GM18502 (cell line): ENCODE data around the gene PIEZO1.
"Not testable (repeated sequence)": the region's sequence is repeated elsewhere in the genome, so short reads cannot be mapped to it uniquely, and the experiment has no call there.

Experiments
- ATAC-seq: cut with Tn5 transposase; IDR thresholded peaks from one replicate; pipeline ENCODE4 v1.9.1; 2021; ENCODE audit warnings: mild to moderate bottlenecking; ENCODE audit not compliant: unreplicated experiment, poor library complexity

Gene PIEZO1

DNA sequence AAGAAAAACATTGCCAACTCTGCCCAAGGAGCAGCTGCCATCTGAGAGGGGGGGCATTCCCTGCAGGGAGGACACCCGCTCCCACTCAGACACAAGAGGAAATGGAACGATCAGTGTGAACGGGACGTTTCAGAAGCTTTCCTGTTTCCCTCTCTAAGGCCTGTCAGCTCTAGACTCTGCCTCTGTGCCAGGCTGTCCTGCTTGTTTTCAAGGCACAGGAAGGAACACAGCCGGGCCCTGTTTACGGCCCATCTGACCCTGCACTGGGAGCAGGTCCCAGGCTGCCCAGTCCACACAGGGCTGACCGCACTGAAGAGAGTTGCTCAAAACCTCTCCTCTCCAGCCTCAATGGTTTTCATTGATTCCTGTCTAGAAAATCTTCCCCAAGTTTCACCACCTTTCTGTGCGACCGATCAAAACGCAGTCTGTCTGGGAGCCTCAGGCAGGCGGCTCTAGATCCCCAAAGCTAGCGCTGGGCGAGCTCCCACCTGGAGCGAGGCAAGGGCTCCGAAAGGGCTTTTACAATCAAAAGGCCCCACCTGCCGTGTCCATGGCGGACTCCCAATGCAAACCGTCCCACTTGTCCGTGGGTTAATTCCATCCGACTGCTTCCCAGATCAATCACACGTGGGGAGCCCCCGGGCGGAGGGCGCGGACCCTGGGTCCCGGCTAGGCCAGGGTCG is 1.5 kb downstream of the PIEZO1 start:
- no peak for ATAC-seq

DNA sequence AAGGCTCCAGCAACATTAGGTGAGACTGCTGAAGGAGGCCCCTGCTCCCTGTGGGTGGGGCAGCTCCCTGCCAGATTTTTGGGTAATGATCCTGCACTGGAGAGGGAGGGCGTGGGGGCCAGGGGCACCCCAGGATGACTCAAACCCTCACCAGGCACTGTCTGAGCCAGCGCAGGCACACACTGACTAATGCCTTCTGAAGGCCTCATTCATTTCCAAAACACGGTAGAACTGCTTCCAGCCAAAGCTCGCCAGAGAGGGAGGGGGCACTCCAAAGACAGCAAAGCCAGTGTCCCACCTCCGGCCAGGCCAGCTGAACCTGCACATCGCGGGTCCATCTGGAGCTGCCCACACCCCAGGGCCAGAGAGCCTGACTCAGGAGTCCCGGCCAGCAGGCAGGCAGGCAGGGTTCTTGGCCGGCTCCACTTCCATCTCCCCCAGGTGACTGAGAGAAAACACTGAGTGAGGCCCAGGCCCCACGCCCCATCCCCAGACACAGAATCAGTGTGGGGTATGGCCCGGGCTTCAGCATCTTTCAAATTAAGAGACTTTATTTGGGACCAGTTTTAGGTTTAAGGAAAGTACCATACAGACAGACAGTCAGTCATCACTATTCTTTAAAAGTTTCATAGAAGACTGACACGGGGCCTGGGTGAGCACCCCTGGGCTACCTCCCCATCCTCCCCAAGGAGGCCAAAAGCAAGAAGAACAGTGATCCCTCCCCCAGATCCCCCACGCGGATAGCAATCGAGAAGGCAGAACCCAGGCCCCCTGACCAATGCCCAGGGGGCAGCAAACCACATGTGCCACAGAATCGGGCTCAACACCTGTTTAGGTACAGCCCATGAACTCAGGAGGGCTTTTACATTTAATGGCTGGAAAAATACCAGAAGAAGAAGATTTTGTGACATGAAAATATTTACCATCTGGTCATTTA is 2.3 kb downstream of the PIEZO1 start:
- no peak for ATAC-seq

DNA sequence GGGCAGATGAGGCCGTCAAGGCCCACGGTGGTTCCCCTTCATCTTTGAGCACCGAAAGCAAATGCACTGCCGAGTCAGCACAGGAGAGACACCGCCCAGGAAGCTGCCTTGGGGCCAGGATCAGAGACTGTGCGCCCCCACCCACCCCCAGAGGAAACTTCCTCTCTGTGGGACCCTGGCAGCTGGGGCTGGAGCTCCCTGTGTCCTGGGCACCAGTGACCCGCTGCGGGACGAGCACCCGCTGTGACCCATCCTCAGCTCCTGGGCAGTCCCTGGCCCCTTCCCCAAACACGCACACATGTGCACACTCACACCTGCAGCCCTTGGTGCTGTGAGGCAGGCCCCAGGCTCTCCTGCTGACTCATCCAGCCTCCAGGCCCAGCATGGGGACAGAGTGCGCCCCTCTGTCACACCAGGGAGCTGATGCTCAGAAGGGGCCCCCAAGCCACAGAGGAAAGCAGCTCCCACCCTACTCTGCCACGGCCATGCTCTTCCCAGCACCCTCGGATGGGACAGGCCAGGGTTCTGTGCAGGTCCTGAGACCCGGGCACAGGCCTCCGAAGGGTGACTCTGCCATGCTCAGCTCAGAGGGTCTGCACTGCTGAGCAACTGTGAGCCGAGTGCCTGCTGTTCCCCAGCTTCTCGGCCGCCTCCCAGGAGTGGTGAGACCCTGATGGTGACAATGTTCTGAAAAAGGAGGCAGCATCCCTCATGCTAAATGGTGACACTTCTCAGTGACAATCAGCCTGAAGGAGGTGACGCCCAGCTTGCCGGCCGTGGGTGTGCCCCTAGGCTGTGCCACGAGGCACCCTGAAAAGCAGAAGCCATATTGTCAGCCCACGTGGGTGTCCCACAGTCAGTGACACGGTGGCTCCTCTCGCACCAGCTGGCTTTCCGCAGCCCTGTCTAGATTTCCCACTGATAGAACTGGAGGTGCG is 3.6 kb downstream of the PIEZO1 start:
- ATAC-seq = no peak

DNA sequence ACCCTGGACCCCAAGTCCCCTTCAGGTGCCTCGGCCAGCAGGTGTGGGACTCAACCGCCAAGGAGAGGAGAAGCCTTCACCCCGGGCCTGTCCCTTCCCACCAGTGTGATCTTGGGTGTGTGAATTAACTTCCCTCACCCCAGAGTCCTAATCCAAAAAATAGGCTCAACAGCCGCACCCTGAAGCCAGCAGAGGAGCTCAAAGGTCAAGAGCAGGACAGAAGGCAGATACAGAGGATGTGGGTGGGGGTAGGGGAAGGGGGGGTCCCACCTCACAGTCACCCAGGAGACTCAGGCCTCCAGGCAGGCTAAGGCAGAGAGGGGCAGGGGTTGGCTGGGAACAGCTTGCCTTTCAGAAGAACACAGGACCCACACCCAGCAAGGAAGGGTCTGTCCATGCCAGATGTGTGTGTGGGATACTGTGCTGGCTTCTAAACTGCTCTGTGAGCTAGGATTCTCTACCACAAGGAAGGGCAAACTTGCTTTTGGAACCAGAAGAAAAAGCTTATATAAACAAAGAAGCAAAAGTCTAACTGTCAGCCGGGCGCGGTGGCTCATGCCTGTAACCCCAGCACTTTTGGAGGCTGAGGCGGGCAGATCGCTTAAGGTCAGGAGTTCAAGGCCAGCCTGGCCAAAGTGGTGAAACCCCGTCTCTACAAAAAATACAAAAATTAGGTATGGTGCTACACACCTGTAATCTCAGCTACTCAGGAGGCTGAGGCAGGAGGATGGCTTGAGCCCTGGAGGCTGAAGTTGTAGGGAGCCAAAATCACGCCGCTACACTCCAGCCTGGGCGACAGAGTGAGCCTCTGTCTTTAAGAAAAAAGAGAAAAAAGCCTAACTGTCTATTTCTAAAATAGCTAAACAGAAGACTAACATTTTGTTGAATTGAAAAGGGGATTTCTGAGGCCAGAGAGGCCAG is 4.6 kb downstream of the PIEZO1 start:
- no peak for ATAC-seq

DNA sequence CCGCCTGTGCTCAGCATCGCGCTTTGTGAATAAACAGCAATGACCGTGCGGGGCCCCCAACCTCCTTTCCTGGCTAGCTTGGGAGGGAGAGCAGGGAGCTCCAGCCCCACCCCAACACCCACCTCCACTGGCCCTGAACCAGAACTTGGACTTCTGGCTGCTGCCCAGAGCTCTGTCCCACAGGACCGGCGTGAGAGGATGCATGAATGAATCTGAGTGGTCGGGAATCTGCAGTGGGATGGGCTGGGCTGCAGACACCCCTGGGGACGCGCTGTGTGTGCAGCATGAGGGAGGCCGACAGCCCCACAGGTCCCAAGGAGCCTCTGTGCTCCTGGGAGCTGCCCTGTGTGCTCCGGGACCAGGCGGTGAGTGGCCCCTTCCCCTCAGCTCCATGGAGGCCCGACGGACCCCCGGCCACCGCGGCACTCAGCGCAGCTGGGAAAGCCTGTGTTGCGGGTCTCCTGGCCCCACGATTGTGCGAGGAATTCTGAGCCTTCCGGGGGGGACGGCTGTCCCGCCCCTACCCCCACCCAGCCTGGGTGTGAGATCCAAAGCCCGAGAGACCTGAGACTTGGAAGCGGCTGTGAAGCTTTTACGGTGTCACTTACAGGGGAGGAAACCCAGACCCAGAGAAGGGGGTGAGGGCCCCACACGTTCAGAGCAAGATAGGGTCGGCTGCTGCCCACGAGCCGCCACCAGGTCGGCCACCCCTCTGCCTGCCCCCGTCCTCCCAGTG is 5.4 kb downstream of the PIEZO1 start:
- no peak for ATAC-seq

DNA sequence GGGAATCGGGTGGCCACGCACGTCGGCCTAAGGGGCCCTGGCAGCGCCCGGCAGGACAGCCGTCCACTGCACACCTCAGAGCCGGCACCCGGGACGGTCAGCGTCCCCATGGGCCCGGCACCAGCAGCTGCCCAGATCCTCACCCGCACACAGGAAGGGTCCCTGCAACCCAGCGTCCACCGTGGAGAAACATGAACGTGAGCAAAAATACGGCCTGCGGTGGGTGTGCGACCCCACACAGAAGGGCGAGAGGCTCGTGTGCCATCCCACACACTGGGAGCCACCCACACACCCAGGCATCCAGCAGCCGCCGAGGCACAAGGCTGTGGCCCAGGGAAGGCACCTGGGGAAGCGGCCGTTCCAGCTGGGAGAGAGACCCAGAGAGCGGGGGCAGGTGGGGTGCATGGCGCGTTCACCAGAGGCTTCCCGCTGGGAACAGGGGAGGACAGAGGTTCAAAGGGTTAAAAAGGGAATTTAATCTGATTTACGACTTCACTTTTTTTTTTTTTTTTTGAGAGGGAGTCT is 6.4 kb downstream of the PIEZO1 start:
- no peak for ATAC-seq

DNA sequence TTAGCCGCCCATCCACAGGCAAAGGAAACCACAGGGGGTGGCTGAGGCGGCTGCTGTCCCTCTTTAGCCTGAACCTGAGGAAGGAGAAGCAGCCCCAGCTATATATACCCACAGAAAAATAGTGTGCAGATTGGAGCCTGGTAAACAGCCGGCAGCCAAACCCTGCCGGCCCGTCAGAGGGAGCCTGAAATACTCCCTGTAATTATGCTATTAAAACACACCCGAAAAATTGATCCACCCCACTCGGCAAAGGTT is 6.8 kb downstream of the PIEZO1 start:
- no peak for ATAC-seq

DNA sequence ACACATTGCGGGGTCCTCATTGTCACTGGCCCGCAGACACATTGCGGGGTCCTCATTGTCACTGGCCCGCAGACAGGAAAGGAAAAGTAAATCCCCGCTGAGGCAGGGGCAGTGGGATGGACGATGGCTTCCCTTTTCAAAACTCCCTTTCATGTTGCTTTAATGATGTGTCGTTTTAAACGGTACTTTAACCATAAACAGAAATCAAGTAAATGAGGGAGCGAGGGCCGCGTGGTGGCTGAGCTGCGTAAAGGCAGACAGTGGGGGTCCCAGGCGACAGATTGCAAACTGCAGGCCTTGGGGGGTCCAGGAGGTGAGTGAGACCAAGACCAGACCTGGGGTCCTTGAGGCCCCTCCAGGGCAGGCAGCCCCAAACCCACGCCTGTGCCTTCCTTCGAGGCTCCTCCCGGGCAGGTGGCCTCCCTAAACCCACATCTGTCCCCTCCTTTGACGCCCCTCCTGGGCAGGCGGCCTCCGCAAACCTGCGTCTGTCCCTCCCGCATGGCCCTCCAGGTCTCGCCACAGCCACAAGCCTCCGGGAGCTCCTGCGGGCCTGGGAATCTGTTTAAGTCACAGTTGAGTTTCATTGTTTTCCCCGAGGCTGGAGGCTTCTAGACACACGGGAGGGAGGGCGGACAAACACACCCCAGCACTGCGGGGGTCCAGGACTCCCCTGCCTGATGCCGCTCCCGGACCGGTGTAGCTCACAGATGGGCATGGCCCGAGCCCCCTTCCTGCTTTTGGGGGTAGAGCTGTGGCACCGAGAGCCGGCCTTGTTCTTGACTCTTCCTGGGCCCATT is 7.3 kb downstream of the PIEZO1 start:
- no peak for ATAC-seq

DNA sequence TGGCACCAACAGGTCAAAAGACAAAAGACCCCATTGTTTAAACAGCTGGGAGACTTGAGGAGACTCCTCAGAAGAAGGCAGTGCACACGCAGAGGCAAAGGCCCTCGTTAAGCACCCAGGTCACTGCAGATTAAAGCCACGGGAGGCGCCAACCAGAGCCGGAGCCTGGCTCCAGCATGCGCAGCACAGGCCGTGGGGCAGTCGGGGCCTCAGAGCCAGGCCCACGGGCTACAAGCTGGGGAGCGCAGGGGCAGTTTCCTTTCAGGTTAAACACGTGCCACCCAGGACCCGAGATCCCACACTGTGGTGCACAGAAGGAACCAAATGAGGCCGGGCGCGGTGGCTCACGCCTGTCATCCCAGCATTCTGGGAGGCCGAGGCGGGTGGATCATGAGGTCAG is 9.2 kb downstream of the PIEZO1 start:
- ATAC-seq = no peak

DNA sequence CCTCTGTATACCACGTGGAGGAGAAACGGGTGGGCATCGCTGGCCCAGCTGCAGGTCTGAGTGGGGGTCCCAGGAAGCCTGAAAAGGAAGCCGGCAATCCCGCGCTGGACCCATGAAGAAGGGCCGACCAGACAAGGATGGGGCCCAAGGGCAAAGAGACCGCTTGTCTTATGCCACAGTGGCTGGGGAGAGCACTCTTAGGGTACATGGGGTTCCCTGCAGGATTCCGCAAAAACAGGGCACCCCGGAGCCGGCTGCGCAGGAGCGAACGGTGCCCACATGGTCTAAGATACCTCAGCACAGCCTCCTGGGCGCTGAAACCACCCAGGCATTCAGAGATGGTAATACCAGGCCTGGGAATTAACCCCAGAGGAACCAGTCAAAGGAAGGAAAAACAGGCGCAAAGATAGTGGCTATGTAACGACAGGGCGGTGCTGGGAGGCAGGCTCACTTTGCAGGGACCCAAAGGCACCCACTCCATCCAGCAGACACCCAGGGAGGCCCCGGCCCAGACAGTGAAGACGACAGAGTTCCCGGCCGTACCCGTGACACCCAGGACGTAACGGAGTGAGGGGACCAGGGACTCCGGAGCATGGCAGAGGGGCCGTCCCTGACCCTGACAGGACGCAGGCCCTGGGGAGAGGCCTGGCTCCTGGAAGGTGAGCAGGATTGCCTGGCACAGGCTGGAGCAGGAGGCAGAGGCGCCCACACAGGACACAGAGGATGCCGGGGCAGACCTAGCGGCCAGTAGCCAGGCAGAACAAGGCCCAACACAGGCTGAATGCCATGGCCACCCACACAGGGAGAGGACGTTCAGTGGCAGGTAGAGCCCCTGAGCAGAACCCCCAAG is 10.3 kb downstream of the PIEZO1 start:
- no peak for ATAC-seq

DNA sequence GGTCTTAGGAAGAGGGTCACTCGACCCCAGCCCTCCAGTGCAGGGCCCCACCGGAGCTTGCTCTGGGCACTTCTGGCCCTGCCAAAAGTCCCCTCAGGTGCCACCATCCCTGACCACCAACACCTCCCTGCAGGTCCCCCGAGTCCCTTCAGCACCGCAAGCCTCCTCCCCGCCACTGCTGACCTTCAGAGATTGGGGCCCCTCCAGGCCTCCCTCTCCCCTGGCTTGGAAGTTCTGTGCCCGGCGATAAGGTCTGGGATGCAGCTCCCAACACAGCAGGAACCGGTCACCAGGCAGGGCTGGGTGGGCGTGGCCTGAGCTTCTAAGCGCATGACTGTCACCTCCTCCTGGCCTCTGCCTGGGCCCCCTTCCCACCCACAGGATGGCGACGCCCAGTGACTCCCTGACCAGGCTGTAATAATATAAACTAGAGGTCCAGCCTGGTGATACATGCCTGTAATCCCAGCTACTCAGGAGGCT is 11.2 kb downstream of the PIEZO1 start:
- no peak for ATAC-seq

DNA sequence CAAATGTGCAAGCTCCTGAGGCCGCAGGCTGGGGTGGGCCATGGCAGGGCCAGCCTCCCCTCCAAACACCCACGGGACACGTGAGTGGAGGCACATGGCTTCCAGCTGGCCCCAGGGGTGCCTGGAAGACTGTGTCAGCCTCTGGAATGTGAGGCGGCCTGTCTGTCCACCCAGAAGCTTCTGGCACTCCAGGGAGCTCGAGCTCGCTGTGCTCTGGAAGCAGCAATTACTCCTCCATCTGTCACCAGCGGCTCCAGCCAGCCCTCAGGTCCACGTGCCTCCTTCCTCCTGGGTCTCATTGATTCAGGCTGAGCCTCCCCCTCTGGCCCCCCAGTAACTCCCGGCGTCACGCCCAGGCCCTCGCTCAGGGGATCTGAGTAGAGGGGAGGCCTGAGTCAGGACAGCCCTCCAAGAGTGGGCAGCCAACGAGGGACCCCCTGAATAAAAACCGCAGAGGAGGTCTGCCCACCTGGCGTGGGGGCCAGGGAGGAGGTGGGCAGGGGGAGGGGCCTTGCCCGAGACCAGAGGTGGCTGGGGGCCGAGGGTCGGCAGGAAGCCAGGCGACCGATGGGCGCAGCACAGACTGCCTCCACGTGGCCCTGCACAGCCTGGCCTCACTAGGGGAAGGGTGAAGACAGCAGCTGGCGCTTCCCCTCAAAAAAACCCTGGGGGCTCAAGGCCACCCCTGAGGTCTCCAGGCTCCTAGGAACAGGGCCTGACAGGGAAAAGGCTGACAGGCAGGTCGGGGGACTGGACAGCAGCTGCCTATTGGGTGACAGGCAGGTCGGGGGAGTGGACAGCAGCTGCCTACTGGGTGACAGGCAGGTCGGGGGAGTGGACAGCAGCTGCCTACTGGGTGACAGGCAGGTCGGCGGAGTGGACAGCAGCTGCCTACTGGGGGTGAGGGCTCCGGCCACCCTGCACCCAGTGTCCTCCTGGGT is 11.9 kb downstream of the PIEZO1 start:
- no peak for ATAC-seq

DNA sequence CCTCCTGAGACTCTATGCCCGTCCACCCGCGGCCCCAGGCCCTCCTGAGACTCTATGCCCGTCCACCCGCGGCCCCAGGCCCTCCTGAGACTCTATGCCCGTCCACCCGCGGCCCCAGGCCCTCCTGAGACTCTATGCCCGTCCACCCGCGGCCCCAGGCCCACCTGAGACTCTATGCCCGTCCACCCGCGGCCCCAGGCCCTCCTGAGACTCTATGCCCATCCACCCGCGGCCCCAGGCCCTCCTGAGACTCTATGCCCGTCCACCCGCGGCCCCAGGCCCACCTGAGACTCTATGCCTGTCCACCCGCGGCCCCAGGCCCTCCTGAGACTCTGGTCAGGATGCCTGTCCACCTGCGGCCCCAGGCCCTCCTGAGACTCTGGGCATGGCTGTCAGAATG is 13.2 kb downstream of the PIEZO1 start:
- not testable (repeated sequence) for ATAC-seq

DNA sequence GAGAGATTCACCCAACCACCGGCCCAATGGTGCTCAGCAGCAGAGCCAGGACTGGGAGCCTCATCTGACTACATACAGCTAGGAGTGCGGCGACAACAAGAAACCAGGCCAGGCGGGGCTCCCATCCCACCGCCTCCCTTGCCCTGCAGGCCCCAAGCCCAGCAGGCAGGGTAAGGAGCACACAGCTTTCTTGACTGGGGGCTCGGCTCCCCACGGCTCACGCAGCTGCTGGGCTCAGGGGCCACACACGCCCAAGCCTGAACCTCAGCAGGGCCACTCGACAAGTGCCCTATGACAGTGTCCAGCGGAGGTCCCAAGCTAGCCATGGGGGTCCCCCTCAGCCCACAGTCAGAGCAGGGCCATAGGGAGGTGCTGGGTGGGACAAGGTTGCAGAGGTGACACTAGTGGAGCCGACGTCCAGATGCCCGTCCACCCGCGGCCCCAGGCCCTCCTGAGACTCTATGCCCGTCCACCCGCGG is 13.7 kb downstream of the PIEZO1 start:
- no peak for ATAC-seq

DNA sequence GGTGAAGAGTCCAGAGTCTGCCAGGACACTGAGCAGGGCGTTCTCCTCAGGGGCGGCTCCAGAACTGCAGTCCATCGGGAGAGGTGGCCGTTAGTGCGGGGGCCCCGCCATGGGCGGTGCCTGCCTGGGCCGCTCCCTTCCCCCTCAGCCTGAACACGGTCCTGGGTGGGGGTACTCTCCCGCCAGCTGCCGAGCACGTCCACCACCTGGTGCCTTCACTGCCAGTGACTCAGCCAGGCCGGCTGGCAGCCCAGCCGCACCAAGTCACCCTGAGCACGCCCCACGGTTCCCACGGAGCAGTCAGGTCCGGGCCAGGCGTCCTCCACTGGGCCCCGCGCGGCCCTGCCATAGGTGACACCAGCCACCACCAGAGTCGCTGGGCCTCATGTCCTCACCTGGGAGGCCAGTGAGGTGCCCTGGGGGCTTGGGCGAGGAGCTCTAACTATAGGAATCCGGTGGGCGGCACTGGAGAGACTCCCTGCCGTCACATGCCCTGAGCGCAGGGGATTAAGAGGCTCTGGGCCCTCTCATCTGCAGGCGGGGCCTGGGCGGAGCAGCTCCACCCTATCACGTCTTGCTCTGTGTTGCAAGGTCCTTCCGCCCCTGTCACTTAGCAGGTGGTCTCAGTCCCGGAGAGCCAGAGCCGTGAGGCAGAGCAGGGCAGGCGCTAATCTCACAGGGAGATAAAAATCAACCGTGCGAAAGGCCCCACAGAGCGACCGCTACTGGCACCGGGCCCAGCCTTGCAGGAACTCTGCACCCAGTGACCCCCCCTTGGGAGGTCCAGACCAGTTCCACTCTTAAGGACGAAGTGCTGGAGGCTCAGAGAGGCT is 14.3 kb downstream of the PIEZO1 start:
- no peak for ATAC-seq
